ENCODE results near the gene DTNB.

GRCh38 chr2:25330273-25330672 lies 343.1 kb downstream of the DTNB start:
- TF ChIP-seq CTCF (IDR thresholded peaks at IDR 0.05) (no peak), POLR2A (IDR thresholded peaks at IDR 0.05) (no peak), EP300 (IDR thresholded peaks at IDR 0.05) (no peak)
